ENCODE data around the gene RAB10. TPM values are rescaled to one million over a fixed set of nuclear protein-coding genes. Genes with fewer than 3 reads are reported as not detected.

RAB10 gene
- polyA plus RNA-seq, 1 donor from 2014 or later, result 169 TPM

GRCh38 chr2:26008095-26008494 lies 25.8 kb upstream of the RAB10 start:
- no peaks in the 10 kb centered on the region for H3K9me2 ChIP-seq (ENCODE audit: insufficient read depth, low read length)
- H3K4me2 ChIP-seq (ENCODE audit: low read length), result no peak overlapping the region
- no peak overlapping the region for H3K9ac ChIP-seq (ENCODE audit: low read length)
- H3K4me3 ChIP-seq (ENCODE audit: low read length), result no peak overlapping the region
- H4K20me1 ChIP-seq (ENCODE audit: insufficient read depth), result no peaks in the 10 kb centered on the region
- H3K79me2 ChIP-seq (replicated peaks; ENCODE audit: insufficient read depth, low read length), result no peaks in the 10 kb centered on the region
- no peaks in the 10 kb centered on the region for H3K27me3 ChIP-seq (ENCODE audit: insufficient read depth, low read depth, low read length)
- no peak for TF ChIP-seq RAD21 (conservative IDR thresholded peaks at IDR 0.05)
- TF ChIP-seq REST (IDR thresholded peaks at IDR 0.05; ENCODE audit: borderline replicate concordance), result no peak
- no peak for TF ChIP-seq MXI1 (conservative IDR thresholded peaks at IDR 0.05; ENCODE audit: poor library complexity, severe bottlenecking)
- no peak overlapping the region for H2AFZ ChIP-seq (ENCODE audit: low read depth, low read length)
- no peaks in the 10 kb centered on the region for H3K9me3 ChIP-seq (ENCODE audit: low read length)
- H3K36me3 ChIP-seq (ENCODE audit: insufficient read depth, low read length), result no peaks in the 10 kb centered on the region
- no peaks in the 10 kb centered on the region for H3F3A ChIP-seq (ENCODE audit: insufficient read depth, low read length, poor library complexity, severe bottlenecking)
- no peak overlapping the region for H3K27ac ChIP-seq (ENCODE audit: low read length)

GRCh38 chr2:26008851-26009566 lies 24.9 kb upstream of the RAB10 start:
- no peaks in the 10 kb centered on the region for H3K9me2 ChIP-seq (ENCODE audit: insufficient read depth, low read length)
- no peaks in the 10 kb centered on the region for H3F3A ChIP-seq (ENCODE audit: insufficient read depth, low read length, poor library complexity, severe bottlenecking)
- no peak overlapping the region for H2AFZ ChIP-seq (ENCODE audit: low read depth, low read length)
- H3K4me2 ChIP-seq (ENCODE audit: low read length), result no peak overlapping the region
- no peaks in the 10 kb centered on the region for H3K27me3 ChIP-seq (ENCODE audit: insufficient read depth, low read depth, low read length)
- no peaks in the 10 kb centered on the region for H3K9me3 ChIP-seq (ENCODE audit: low read length)
- TF ChIP-seq SMC3 (conservative IDR thresholded peaks at IDR 0.05; ENCODE audit: poor library complexity), result no peak
- no peak for TF ChIP-seq REST (IDR thresholded peaks at IDR 0.05; ENCODE audit: borderline replicate concordance)
- TF ChIP-seq EP300 (conservative IDR thresholded peaks at IDR 0.05; ENCODE audit: poor library complexity, severe bottlenecking), result no peak
- no peak for TF ChIP-seq MXI1 (conservative IDR thresholded peaks at IDR 0.05; ENCODE audit: poor library complexity, severe bottlenecking)
- no peak for TF ChIP-seq RAD21 (conservative IDR thresholded peaks at IDR 0.05)
- TF ChIP-seq EZH2 (IDR thresholded peaks at IDR 0.05; ENCODE audit: borderline replicate concordance, insufficient read depth, low read length, poor library complexity, severe bottlenecking), result no peak
- no peak for TF ChIP-seq CTCF (IDR thresholded peaks at IDR 0.05; ENCODE audit: poor library complexity, severe bottlenecking)
- TF ChIP-seq TAF1 (IDR thresholded peaks at IDR 0.05; ENCODE audit: low read depth), result no peak
- TF ChIP-seq POLR2AphosphoS5 (IDR thresholded peaks at IDR 0.05), result no peak
- no peaks in the 10 kb centered on the region for H4K20me1 ChIP-seq (ENCODE audit: insufficient read depth)
- no peaks in the 10 kb centered on the region for H3K79me2 ChIP-seq (replicated peaks; ENCODE audit: insufficient read depth, low read length)
- no peak overlapping the region for H3K9ac ChIP-seq (ENCODE audit: low read length)
- no peak overlapping the region for H3K4me3 ChIP-seq (ENCODE audit: low read length)
- H3K27ac ChIP-seq (ENCODE audit: low read length), result no peak overlapping the region
- no peaks in the 10 kb centered on the region for H3K36me3 ChIP-seq (ENCODE audit: insufficient read depth, low read length)
